Thyroid gland (tissue), 4 donors: ENCODE results near the gene PPARG.

Source experiments
- CTCF ChIP-seq, 6 experiments: fragments of 200-600 bp in 3 of 6; fragments of 450-650 bp in 3 of 6; sonication (generic) in 3 of 6; IDR thresholded peaks; one replicate each; pipeline ENCODE4 v1.5.1; 2016 to 2019; ENCODE audit warnings: antibody characterized with exemption in 6 of 6, mild to moderate bottlenecking in 2 of 6, inconsistent platforms in 1 of 6, moderate library complexity in 1 of 6
- POLR2A ChIP-seq, 2 donors: fragments of 450-650 bp; IDR thresholded peaks; one replicate each; pipeline ENCODE4 v1.6.1; 2017; ENCODE audit warnings: antibody characterized with exemption in 2 of 2, mild to moderate bottlenecking in 2 of 2, moderate library complexity in 1 of 2

- TF ChIP-seq POLR2A (IDR thresholded peaks at IDR 0.05) (no peak), CTCF (IDR thresholded peaks at IDR 0.05) (no peak)
These were observed 45.9 kb downstream of the PPARG start for GRCh38 chr3:12334786-12335185.
